HEK293 (cell line): ENCODE results near the gene PKD2L1.

ENCODE experiments used
- CTCF ChIA-PET: fragments of 350-600 bp; formaldehyde crosslinking; extraction: SDS; loops from one replicate; lab custom pipeline; 2021; ENCODE audit warnings: antibody characterized with exemption; lab: Yijun Ruan, JAX
- POLR2A ChIA-PET: fragments of 300-600 bp; formaldehyde crosslinking; extraction: SDS; loops from one replicate; lab custom pipeline; 2020; ENCODE audit warnings: antibody characterized with exemption, inconsistent platforms; lab: Yijun Ruan, JAX
- H3K27ac ChIP-seq: fragments of 200-500 bp; sonication (Bioruptor generic); 2 replicates; pipeline ENCODE4 v1.5.1; 2014; ENCODE audit warnings: low read depth, low read length, control low read depth, inconsistent platforms; ENCODE audit errors: extremely low read depth
- H3K36me3 ChIP-seq, 2 experiments: fragments of 200-500 bp in 1 of 2; sonication (Bioruptor generic) in 1 of 2; 1 replicate in 1 of 2; 2 replicates in 1 of 2; pipeline ENCODE4 v1.5.1; 2014 to 2017; ENCODE audit warnings: inconsistent platforms in 2 of 2, low read length in 2 of 2; ENCODE audit not compliant: control insufficient read depth in 2 of 2, insufficient read depth in 1 of 2
- H3K4me1 ChIP-seq: fragments of 200-500 bp; sonication (Bioruptor generic); 2 replicates; pipeline ENCODE4 v1.5.1; 2014; ENCODE audit warnings: mild to moderate bottlenecking, low read length, inconsistent platforms; ENCODE audit not compliant: control insufficient read depth, insufficient read depth
- H3K4me3 ChIP-seq: 2 replicates; pipeline ENCODE4 v1.5.1; 2011; ENCODE audit warnings: low read depth, mild to moderate bottlenecking, control low read depth, low read length, moderate library complexity
- H3K9me3 ChIP-seq: fragments of 200-500 bp; sonication (Bioruptor generic); 2 replicates; pipeline ENCODE4 v1.5.1; 2014; ENCODE audit warnings: low read depth, low read length, inconsistent platforms; ENCODE audit not compliant: control insufficient read depth, insufficient read depth
- BCL11A ChIP-seq: fragments of 450-650 bp; formaldehyde crosslinking; IDR thresholded peaks from 2 replicates; pipeline ENCODE4 v1.5.1; 2016; ENCODE audit warnings: low read depth, missing biosample characterization, missing genetic modification characterization
- KLF8 ChIP-seq: fragments of 450-650 bp; formaldehyde crosslinking; IDR thresholded peaks from 2 replicates; pipeline ENCODE4 v1.5.1; 2016; ENCODE audit warnings: missing biosample characterization, missing genetic modification characterization
- SCRT1 ChIP-seq: fragments of 450-650 bp; formaldehyde crosslinking; IDR thresholded peaks from 2 replicates; pipeline ENCODE4 v1.5.1; 2016; ENCODE audit warnings: missing biosample characterization, missing genetic modification characterization, borderline replicate concordance
- ZIC2 ChIP-seq: fragments of 450-650 bp; formaldehyde crosslinking; IDR thresholded peaks from 2 replicates; pipeline ENCODE4 v1.5.1; 2016; ENCODE audit warnings: missing biosample characterization, missing genetic modification characterization
- ZNF16 ChIP-seq: fragments of 450-650 bp; formaldehyde crosslinking; IDR thresholded peaks from 2 replicates; pipeline ENCODE4 v1.5.1; 2016; ENCODE audit warnings: low read depth, missing biosample characterization, missing genetic modification characterization
- ZNF223 ChIP-seq: fragments of 450-650 bp; formaldehyde crosslinking; IDR thresholded peaks from 2 replicates; pipeline ENCODE4 v1.5.1; 2016; ENCODE audit warnings: missing biosample characterization, missing genetic modification characterization
- ZNF654 ChIP-seq: fragments of 450-650 bp; formaldehyde crosslinking; IDR thresholded peaks from 2 replicates; pipeline ENCODE4 v1.5.1; 2016; ENCODE audit warnings: low read depth, missing biosample characterization, missing genetic modification characterization
- ZNF658 ChIP-seq: fragments of 450-650 bp; formaldehyde crosslinking; IDR thresholded peaks from 2 replicates; pipeline ENCODE4; 2016; ENCODE audit warnings: missing biosample characterization, missing genetic modification characterization
- ZNF768 ChIP-seq: fragments of 450-650 bp; formaldehyde crosslinking; IDR thresholded peaks from 2 replicates; pipeline ENCODE4 v1.5.1; 2018; ENCODE audit warnings: missing biosample characterization, mild to moderate bottlenecking, missing genetic modification characterization
- ZNF837 ChIP-seq: fragments of 450-650 bp; formaldehyde crosslinking; IDR thresholded peaks from 2 replicates; pipeline ENCODE4 v1.5.1; 2016; ENCODE audit warnings: missing biosample characterization, missing genetic modification characterization
- TF ChIP-seq, protein P1 (sequence below): fragments of 450-650 bp; formaldehyde crosslinking; IDR thresholded peaks from 2 replicates; pipeline ENCODE4 v1.5.1; 2017; ENCODE audit warnings: missing biosample characterization, missing genetic modification characterization
- TF ChIP-seq, protein P2 (sequence below): fragments of 450-650 bp; formaldehyde crosslinking; IDR thresholded peaks from 2 replicates; pipeline ENCODE4 v1.5.1; 2017; ENCODE audit warnings: missing biosample characterization, mild to moderate bottlenecking, missing genetic modification characterization, moderate library complexity
- TF ChIP-seq, protein P3 (sequence below): fragments of 450-650 bp; formaldehyde crosslinking; IDR thresholded peaks from 2 replicates; pipeline ENCODE4 v1.5.1; 2016; ENCODE audit warnings: missing biosample characterization, missing genetic modification characterization
- TF ChIP-seq, protein P4 (sequence below): fragments of 450-650 bp; formaldehyde crosslinking; IDR thresholded peaks from 2 replicates; pipeline ENCODE4 v1.5.1; 2016; ENCODE audit warnings: missing biosample characterization, missing genetic modification characterization
- TF ChIP-seq, protein P5 (sequence below): fragments of 450-650 bp; formaldehyde crosslinking; IDR thresholded peaks from 2 replicates; pipeline ENCODE4 v1.5.1; 2016; ENCODE audit warnings: missing biosample characterization, missing genetic modification characterization

PKD2L1 gene

DNA sequence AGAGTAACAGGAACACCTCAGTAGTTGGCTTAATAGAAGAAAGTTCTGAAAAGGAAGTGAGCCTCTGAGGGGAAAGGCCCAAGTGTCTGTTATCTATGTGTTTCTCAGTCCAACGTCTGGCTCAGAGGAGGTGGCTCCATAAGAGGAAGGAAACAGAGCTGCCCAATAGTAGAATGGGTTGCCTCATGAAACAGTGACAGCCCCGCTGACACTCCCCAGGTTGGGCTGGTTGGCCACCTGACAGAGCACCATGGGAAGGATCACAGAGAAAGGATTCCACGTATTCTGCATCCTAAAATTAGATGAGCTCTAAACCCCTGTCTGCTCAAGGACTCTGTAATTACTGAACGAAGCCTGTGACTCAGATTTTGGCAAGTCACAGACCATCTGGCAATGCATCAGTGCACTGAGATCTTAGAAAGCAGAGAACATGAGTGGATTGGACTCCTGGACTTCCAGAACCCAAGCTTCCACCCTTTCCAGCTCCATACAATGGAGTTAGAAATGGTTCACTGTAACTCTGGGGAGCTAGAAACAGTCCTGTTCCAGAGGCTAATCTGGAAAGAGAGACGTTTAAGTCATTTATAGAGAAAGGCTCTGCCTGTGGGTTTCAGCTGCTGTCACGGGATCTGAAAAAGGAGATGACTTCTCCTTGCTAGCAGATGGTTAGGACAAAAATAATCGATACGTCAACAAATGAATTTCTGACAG lies 2.9 kb downstream of the PKD2L1 start:
- ChIA-PET CTCF (interaction anchor here (0.6 to 1.5 kb wide), 5 partner anchors 106 to 191 kb away, joined by 3 to 6 read pairs (median 3); no protein-coding TSS in a partner anchor), POLR2A (no interaction called here)
- no peak overlapping the region for H3K27ac ChIP-seq
- no peaks in the 10 kb centered on the region for H3K36me3 ChIP-seq
- no peak overlapping the region for H3K4me3 ChIP-seq
- TF ChIP-seq ZNF658 (tag by site-specific recombination) (no peak), SCRT1 (tag by site-specific recombination) (no peak)
- TF ChIP-seq, protein P1, sequence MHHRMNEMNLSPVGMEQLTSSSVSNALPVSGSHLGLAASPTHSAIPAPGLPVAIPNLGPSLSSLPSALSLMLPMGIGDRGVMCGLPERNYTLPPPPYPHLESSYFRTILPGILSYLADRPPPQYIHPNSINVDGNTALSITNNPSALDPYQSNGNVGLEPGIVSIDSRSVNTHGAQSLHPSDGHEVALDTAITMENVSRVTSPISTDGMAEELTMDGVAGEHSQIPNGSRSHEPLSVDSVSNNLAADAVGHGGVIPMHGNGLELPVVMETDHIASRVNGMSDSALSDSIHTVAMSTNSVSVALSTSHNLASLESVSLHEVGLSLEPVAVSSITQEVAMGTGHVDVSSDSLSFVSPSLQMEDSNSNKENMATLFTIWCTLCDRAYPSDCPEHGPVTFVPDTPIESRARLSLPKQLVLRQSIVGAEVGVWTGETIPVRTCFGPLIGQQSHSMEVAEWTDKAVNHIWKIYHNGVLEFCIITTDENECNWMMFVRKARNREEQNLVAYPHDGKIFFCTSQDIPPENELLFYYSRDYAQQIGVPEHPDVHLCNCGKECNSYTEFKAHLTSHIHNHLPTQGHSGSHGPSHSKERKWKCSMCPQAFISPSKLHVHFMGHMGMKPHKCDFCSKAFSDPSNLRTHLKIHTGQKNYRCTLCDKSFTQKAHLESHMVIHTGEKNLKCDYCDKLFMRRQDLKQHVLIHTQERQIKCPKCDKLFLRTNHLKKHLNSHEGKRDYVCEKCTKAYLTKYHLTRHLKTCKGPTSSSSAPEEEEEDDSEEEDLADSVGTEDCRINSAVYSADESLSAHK (tag by site-specific recombination), result peak; percentile 58
- TF ChIP-seq, protein P2, sequence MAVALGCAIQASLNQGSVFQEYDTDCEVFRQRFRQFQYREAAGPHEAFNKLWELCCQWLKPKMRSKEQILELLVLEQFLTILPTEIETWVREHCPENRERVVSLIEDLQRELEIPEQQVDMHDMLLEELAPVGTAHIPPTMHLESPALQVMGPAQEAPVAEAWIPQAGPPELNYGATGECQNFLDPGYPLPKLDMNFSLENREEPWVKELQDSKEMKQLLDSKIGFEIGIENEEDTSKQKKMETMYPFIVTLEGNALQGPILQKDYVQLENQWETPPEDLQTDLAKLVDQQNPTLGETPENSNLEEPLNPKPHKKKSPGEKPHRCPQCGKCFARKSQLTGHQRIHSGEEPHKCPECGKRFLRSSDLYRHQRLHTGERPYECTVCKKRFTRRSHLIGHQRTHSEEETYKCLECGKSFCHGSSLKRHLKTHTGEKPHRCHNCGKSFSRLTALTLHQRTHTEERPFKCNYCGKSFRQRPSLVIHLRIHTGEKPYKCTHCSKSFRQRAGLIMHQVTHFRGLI (tag by site-specific recombination), result peak; percentile 99
- no peaks in the 10 kb centered on the region for H3K4me1 ChIP-seq
- H3K9me3 ChIP-seq, result no peaks in the 10 kb centered on the region

DNA sequence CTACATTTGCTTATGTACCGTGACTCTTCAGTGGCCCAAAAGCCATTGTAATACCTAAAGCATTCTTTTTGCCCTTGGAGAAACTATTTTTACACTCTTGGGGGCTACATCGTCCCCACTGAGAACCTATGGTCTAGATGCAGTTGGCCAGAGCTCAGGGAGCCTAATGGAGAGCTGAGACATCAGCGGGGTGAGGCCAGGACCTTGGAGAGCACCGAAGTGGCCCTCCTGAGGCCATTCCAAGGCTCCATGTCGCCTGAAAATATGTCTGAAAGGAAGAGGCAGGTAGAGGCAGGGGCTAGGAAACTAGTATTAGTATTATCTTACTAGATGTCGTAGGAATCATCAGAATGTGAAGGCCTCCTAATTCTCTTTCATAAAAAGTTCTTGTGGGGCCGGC lies 4.9 kb downstream of the PKD2L1 start:
- TF ChIP-seq, protein P3, sequence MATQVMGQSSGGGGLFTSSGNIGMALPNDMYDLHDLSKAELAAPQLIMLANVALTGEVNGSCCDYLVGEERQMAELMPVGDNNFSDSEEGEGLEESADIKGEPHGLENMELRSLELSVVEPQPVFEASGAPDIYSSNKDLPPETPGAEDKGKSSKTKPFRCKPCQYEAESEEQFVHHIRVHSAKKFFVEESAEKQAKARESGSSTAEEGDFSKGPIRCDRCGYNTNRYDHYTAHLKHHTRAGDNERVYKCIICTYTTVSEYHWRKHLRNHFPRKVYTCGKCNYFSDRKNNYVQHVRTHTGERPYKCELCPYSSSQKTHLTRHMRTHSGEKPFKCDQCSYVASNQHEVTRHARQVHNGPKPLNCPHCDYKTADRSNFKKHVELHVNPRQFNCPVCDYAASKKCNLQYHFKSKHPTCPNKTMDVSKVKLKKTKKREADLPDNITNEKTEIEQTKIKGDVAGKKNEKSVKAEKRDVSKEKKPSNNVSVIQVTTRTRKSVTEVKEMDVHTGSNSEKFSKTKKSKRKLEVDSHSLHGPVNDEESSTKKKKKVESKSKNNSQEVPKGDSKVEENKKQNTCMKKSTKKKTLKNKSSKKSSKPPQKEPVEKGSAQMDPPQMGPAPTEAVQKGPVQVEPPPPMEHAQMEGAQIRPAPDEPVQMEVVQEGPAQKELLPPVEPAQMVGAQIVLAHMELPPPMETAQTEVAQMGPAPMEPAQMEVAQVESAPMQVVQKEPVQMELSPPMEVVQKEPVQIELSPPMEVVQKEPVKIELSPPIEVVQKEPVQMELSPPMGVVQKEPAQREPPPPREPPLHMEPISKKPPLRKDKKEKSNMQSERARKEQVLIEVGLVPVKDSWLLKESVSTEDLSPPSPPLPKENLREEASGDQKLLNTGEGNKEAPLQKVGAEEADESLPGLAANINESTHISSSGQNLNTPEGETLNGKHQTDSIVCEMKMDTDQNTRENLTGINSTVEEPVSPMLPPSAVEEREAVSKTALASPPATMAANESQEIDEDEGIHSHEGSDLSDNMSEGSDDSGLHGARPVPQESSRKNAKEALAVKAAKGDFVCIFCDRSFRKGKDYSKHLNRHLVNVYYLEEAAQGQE (tag by site-specific recombination), result peak; percentile 97
- TF ChIP-seq, protein P4, sequence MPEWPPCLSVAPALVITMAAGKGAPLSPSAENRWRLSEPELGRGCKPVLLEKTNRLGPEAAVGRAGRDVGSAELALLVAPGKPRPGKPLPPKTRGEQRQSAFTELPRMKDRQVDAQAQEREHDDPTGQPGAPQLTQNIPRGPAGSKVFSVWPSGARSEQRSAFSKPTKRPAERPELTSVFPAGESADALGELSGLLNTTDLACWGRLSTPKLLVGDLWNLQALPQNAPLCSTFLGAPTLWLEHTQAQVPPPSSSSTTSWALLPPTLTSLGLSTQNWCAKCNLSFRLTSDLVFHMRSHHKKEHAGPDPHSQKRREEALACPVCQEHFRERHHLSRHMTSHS (tag by site-specific recombination), result no peak
- no peaks in the 10 kb centered on the region for H3K4me1 ChIP-seq
- no peaks in the 10 kb centered on the region for H3K36me3 ChIP-seq
- ChIA-PET CTCF (interaction anchor here (0.5 to 1.3 kb wide), 3 partner anchors 13 to 335 kb away, joined by 3 to 12 read pairs (median 8); no protein-coding TSS in a partner anchor), POLR2A (no interaction called here)
- no peak overlapping the region for H3K4me3 ChIP-seq
- H3K9me3 ChIP-seq, result no peaks in the 10 kb centered on the region
- no peak overlapping the region for H3K27ac ChIP-seq

DNA sequence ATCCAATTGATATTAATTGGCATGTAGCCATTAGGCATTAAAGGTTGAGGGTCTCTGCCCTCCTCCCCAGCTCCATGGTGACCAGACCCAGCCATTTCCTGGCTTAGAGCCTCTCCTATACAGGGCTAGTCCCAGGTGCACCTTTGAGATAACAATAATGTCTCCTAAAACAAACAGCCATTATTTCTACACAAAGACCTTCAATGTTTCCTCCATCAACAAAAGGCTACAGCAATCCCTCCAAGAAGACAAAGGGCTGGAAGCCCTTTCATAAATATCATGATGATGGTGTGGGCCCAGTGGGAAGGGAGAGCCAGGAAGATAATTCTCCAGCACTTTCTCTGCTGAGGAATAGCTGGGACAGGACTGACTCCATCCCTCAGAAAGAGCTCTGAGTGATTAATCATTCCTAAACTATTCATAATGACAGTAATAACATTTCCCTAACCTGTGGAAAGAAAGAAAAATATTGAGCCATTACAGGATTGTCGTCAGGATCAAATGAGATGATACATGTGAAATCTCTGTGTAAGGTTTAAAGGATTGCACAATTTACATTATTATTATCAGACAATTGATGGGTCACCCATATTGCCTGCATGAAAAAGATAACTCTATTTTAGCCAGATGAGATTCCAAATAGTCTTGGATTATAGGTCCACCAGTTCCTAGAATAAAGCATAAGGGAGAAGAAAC lies 10.2 kb downstream of the PKD2L1 start:
- POLR2A ChIA-PET, result no interaction called here
- H3K4me3 ChIP-seq, result no peak overlapping the region
- H3K36me3 ChIP-seq, result no peaks in the 10 kb centered on the region
- CTCF ChIA-PET, result interaction anchor here (0.9 to 1.4 kb wide), 2 partner anchors 20 to 163 kb away, joined by 3 to 4 read pairs; no protein-coding TSS in a partner anchor
- no peaks in the 10 kb centered on the region for H3K9me3 ChIP-seq
- no peaks in the 10 kb centered on the region for H3K4me1 ChIP-seq
- no peak overlapping the region for H3K27ac ChIP-seq
- no peak for TF ChIP-seq ZNF223
- TF ChIP-seq, protein P4 (tag by site-specific recombination), result no peak
- no peak for TF ChIP-seq ZNF837 (tag by site-specific recombination)
- no peak for TF ChIP-seq BCL11A (tag by site-specific recombination)
- TF ChIP-seq ZIC2 (tag by site-specific recombination), result no peak
- TF ChIP-seq, protein P5, sequence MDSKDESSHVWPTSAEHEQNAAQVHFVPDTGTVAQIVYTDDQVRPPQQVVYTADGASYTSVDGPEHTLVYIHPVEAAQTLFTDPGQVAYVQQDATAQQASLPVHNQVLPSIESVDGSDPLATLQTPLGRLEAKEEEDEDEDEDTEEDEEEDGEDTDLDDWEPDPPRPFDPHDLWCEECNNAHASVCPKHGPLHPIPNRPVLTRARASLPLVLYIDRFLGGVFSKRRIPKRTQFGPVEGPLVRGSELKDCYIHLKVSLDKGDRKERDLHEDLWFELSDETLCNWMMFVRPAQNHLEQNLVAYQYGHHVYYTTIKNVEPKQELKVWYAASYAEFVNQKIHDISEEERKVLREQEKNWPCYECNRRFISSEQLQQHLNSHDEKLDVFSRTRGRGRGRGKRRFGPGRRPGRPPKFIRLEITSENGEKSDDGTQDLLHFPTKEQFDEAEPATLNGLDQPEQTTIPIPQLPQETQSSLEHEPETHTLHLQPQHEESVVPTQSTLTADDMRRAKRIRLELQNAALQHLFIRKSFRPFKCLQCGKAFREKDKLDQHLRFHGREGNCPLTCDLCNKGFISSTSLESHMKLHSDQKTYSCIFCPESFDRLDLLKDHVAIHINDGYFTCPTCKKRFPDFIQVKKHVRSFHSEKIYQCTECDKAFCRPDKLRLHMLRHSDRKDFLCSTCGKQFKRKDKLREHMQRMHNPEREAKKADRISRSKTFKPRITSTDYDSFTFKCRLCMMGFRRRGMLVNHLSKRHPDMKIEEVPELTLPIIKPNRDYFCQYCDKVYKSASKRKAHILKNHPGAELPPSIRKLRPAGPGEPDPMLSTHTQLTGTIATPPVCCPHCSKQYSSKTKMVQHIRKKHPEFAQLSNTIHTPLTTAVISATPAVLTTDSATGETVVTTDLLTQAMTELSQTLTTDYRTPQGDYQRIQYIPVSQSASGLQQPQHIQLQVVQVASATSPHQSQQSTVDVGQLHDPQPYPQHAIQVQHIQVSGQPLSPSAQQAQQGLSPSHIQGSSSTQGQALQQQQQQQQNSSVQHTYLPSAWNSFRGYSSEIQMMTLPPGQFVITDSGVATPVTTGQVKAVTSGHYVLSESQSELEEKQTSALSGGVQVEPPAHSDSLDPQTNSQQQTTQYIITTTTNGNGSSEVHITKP (tag by site-specific recombination), result no peak
- TF ChIP-seq ZNF654 (tag by site-specific recombination), result no peak
- no peak for TF ChIP-seq ZNF16 (tag by site-specific recombination)
- no peak for TF ChIP-seq ZNF768 (tag by site-specific recombination)
- TF ChIP-seq KLF8 (tag by site-specific recombination), result no peak
